ENCODE results near the gene ZNF93. TPM values are rescaled to one million over a fixed set of nuclear protein-coding genes. Genes with fewer than 3 reads are reported as not detected.

The ZNF93 gene
- total and polyA plus RNA-seq, 9 of the 15 experiments (the other 6 are each of a cell fraction or from before 2014, with no cell fraction given), result 11.1 to 26.3 (median 17.1) TPM

- TF ChIP-seq THRA (IDR thresholded peaks at IDR 0.05) (no peak), BDP1 (IDR thresholded peaks at IDR 0.05; ENCODE audit: insufficient read depth, insufficient read length) (no peak), GATAD2A (IDR thresholded peaks at IDR 0.05) (no peak), ARNT (IDR thresholded peaks at IDR 0.05) (no peak), MTA2 (IDR thresholded peaks at IDR 0.05; ENCODE audit: low read depth) (0 out of 2 replicates have a peak, but pooled peaks have one; percentile 65), CLOCK (CRISPR knock-in tag; IDR thresholded peaks at IDR 0.05; ENCODE audit: borderline replicate concordance) (no peak), ZNF184 (CRISPR knock-in tag; IDR thresholded peaks at IDR 0.05) (no peak), E2F8 (IDR thresholded peaks at IDR 0.05; ENCODE audit: low read depth, partially characterized antibody) (peak; percentile 10), ETV6 (IDR thresholded peaks at IDR 0.05; ENCODE audit: borderline replicate concordance in 1 of 2, low read depth in 2 of 2, low read length in 1 of 2) (no peak), ETV6 (CRISPR knock-in tag; IDR thresholded peaks at IDR 0.05; ENCODE audit: borderline replicate concordance) (no peak), BHLHE40 (IDR thresholded peaks at IDR 0.05; ENCODE audit: low read length) (no peak), MCM3 (IDR thresholded peaks at IDR 0.05) (no peak), ATF4 (CRISPR knock-in tag; IDR thresholded peaks at IDR 0.05) (no peak), UBTF (IDR thresholded peaks at IDR 0.05; ENCODE audit: borderline replicate concordance in 1 of 2, low read depth in 2 of 2, low read length in 2 of 2) (no peak), ZNF507 (tag; conservative IDR thresholded peaks at IDR 0.05) (no peak), SIRT6 (IDR thresholded peaks at IDR 0.05; ENCODE audit: low read depth, low read length) (no peak), FOXK2 (conservative IDR thresholded peaks at IDR 0.05 in 1 of 2, IDR thresholded peaks at IDR 0.05 in 1 of 2; ENCODE audit: low read depth in 2 of 2) (no peak), PTRF (tag; IDR thresholded peaks at IDR 0.05) (no peak), SMARCC2 (IDR thresholded peaks at IDR 0.05; ENCODE audit: low read depth) (peak; percentile 70)
Observed at GRCh38 chr19:19900139-19900728, 512 bp upstream of the ZNF93 start (continued).

Measured in K562 (cell line).